ENCODE results near the gene CRYBG3. TPM values are rescaled to one million over a fixed set of nuclear protein-coding genes. Genes with fewer than 3 reads are reported as not detected.

Gene CRYBG3
- polyA plus RNA-seq, 1 donor from 2014 or later, result 1.3 TPM

DNA sequence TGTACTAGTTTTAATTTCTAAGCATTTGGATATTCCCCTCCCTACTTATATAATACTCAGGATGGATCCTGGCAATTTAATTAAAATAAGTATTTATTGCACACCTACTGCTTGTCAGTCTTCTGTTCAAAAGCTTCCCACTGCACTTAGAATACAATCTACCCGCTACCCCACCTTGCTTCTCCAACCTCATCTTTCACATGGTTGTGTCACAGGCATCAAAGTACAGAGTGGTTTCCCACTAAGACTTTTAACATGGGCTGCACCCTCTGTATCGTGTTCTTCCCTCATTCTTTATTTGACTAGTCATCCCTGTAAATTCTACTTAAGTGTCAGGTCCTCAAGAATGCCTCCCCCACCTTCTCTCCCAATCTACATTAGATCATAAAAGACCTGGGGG, 115.4 kb downstream of the CRYBG3 start:
- no peaks in the 10 kb centered on the region for H3K79me2 ChIP-seq (replicated peaks; ENCODE audit: insufficient read depth, low read length)
- no peaks in the 10 kb centered on the region for H3F3A ChIP-seq (ENCODE audit: insufficient read depth, low read length, poor library complexity, severe bottlenecking)
- H3K27me3 ChIP-seq (ENCODE audit: insufficient read depth, low read depth, low read length), result no peaks in the 10 kb centered on the region
- H2AFZ ChIP-seq (ENCODE audit: low read depth, low read length), result no peak overlapping the region
- no peak overlapping the region for H3K9ac ChIP-seq (ENCODE audit: low read length)
- no peaks in the 10 kb centered on the region for H3K9me2 ChIP-seq (ENCODE audit: insufficient read depth, low read length)
- H3K9me3 ChIP-seq (ENCODE audit: low read length), result no peaks in the 10 kb centered on the region
- no peak overlapping the region for H3K4me3 ChIP-seq (ENCODE audit: low read length)
- H3K4me2 ChIP-seq (ENCODE audit: low read length), result no peak overlapping the region
- H3K36me3 ChIP-seq (ENCODE audit: insufficient read depth, low read length), result no peaks in the 10 kb centered on the region
- H3K27ac ChIP-seq (ENCODE audit: low read length), result no peak overlapping the region
- no peaks in the 10 kb centered on the region for H4K20me1 ChIP-seq (ENCODE audit: insufficient read depth)
- TF ChIP-seq, protein P1, sequence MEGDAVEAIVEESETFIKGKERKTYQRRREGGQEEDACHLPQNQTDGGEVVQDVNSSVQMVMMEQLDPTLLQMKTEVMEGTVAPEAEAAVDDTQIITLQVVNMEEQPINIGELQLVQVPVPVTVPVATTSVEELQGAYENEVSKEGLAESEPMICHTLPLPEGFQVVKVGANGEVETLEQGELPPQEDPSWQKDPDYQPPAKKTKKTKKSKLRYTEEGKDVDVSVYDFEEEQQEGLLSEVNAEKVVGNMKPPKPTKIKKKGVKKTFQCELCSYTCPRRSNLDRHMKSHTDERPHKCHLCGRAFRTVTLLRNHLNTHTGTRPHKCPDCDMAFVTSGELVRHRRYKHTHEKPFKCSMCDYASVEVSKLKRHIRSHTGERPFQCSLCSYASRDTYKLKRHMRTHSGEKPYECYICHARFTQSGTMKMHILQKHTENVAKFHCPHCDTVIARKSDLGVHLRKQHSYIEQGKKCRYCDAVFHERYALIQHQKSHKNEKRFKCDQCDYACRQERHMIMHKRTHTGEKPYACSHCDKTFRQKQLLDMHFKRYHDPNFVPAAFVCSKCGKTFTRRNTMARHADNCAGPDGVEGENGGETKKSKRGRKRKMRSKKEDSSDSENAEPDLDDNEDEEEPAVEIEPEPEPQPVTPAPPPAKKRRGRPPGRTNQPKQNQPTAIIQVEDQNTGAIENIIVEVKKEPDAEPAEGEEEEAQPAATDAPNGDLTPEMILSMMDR (IDR thresholded peaks at IDR 0.05; ENCODE audit: poor library complexity, severe bottlenecking), result no peak
- no peak for TF ChIP-seq POLR2AphosphoS5 (IDR thresholded peaks at IDR 0.05)
- TF ChIP-seq EP300 (conservative IDR thresholded peaks at IDR 0.05; ENCODE audit: poor library complexity, severe bottlenecking), result no peak
- no peak for TF ChIP-seq RAD21 (conservative IDR thresholded peaks at IDR 0.05)
- TF ChIP-seq, protein P2, sequence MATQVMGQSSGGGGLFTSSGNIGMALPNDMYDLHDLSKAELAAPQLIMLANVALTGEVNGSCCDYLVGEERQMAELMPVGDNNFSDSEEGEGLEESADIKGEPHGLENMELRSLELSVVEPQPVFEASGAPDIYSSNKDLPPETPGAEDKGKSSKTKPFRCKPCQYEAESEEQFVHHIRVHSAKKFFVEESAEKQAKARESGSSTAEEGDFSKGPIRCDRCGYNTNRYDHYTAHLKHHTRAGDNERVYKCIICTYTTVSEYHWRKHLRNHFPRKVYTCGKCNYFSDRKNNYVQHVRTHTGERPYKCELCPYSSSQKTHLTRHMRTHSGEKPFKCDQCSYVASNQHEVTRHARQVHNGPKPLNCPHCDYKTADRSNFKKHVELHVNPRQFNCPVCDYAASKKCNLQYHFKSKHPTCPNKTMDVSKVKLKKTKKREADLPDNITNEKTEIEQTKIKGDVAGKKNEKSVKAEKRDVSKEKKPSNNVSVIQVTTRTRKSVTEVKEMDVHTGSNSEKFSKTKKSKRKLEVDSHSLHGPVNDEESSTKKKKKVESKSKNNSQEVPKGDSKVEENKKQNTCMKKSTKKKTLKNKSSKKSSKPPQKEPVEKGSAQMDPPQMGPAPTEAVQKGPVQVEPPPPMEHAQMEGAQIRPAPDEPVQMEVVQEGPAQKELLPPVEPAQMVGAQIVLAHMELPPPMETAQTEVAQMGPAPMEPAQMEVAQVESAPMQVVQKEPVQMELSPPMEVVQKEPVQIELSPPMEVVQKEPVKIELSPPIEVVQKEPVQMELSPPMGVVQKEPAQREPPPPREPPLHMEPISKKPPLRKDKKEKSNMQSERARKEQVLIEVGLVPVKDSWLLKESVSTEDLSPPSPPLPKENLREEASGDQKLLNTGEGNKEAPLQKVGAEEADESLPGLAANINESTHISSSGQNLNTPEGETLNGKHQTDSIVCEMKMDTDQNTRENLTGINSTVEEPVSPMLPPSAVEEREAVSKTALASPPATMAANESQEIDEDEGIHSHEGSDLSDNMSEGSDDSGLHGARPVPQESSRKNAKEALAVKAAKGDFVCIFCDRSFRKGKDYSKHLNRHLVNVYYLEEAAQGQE (IDR thresholded peaks at IDR 0.05; ENCODE audit: borderline replicate concordance), result no peak
- no peak for TF ChIP-seq MXI1 (conservative IDR thresholded peaks at IDR 0.05; ENCODE audit: poor library complexity, severe bottlenecking)
- no peak for TF ChIP-seq EZH2 (IDR thresholded peaks at IDR 0.05; ENCODE audit: borderline replicate concordance, insufficient read depth, low read length, poor library complexity, severe bottlenecking)
- no peak for TF ChIP-seq TAF1 (IDR thresholded peaks at IDR 0.05; ENCODE audit: low read depth)
- no peak for TF ChIP-seq SMC3 (conservative IDR thresholded peaks at IDR 0.05; ENCODE audit: poor library complexity)

DNA sequence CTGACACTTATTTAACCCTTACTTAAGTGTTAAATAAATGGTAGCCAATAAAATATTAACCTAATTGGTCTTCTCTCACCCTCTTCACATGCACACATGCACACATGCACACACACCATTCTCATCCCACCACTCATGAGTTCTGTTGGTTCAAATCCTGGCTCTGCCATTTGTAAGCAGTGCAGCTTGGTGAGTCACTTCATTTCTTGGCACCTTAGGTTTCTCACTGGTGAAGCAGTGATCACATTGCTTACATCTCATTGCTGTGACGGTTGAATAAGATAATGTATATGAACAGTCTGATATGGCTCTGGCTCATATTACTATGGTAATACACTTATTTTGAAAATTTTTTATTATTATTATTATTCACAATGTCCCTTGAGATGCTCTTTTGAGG, 116.6 kb downstream of the CRYBG3 start:
- Histone ChIP-seq H3K4me2 (ENCODE audit: low read length) (no peak overlapping the region), H3K9me3 (ENCODE audit: low read length) (no peaks in the 10 kb centered on the region), H3F3A (ENCODE audit: insufficient read depth, low read length, poor library complexity, severe bottlenecking) (no peaks in the 10 kb centered on the region), H3K79me2 (replicated peaks; ENCODE audit: insufficient read depth, low read length) (no peaks in the 10 kb centered on the region), H3K9ac (ENCODE audit: low read length) (no peak overlapping the region), H3K27ac (ENCODE audit: low read length) (no peak overlapping the region), H3K36me3 (ENCODE audit: insufficient read depth, low read length) (no peaks in the 10 kb centered on the region), H3K27me3 (ENCODE audit: insufficient read depth, low read depth, low read length) (no peaks in the 10 kb centered on the region), H3K9me2 (ENCODE audit: insufficient read depth, low read length) (no peaks in the 10 kb centered on the region), H2AFZ (ENCODE audit: low read depth, low read length) (no peak overlapping the region), H3K4me3 (ENCODE audit: low read length) (no peak overlapping the region), H4K20me1 (ENCODE audit: insufficient read depth) (no peaks in the 10 kb centered on the region)
- TF ChIP-seq EP300 (conservative IDR thresholded peaks at IDR 0.05; ENCODE audit: poor library complexity, severe bottlenecking) (no peak), POLR2AphosphoS5 (IDR thresholded peaks at IDR 0.05) (no peak), MXI1 (conservative IDR thresholded peaks at IDR 0.05; ENCODE audit: poor library complexity, severe bottlenecking) (no peak), SMC3 (conservative IDR thresholded peaks at IDR 0.05; ENCODE audit: poor library complexity) (no peak), EZH2 (IDR thresholded peaks at IDR 0.05; ENCODE audit: borderline replicate concordance, insufficient read depth, low read length, poor library complexity, severe bottlenecking) (no peak), TAF1 (IDR thresholded peaks at IDR 0.05; ENCODE audit: low read depth) (no peak), RAD21 (conservative IDR thresholded peaks at IDR 0.05) (no peak)
- TF ChIP-seq, protein P1 (IDR thresholded peaks at IDR 0.05; ENCODE audit: poor library complexity, severe bottlenecking), result no peak
- TF ChIP-seq, protein P2 (IDR thresholded peaks at IDR 0.05; ENCODE audit: borderline replicate concordance), result no peak
